GM23338 (cell line): ENCODE data around the gene EDA2R. TPM values are rescaled to one million over a fixed set of nuclear protein-coding genes. Genes with fewer than 3 reads are reported as not detected.

Source experiments
- ATAC-seq: fragments of 200-7000 bp; cut with Tn5 transposase; 3 replicates; pipeline ENCODE4 v1.9.1; 2020
- DNase-seq: peaks from one replicate; pipeline ENCODE4 v3.0.0-alpha.2; 2015; ENCODE audit warnings: low spot score
- H2AFZ ChIP-seq: fragments of 200-600 bp; sonication (generic); 2 replicates; pipeline ENCODE4 v1.8.0; 2016; ENCODE audit warnings: antibody characterized with exemption, mild to moderate bottlenecking, moderate library complexity
- H3F3A ChIP-seq: fragments of 200-600 bp; sonication (generic); replicated peaks from 2 replicates; pipeline ENCODE4 v1.8.0; 2017; ENCODE audit warnings: antibody characterized with exemption, mixed run types, low read depth
- H3K27ac ChIP-seq: fragments of 200-600 bp; sonication (generic); 2 replicates; pipeline ENCODE4 v1.6.1; 2016; ENCODE audit warnings: low read depth
- H3K27me3 ChIP-seq: fragments of 200-600 bp; sonication (generic); 2 replicates; pipeline ENCODE4 v1.8.0; 2016; ENCODE audit warnings: mild to moderate bottlenecking, mixed run types, moderate library complexity; ENCODE audit not compliant: insufficient read depth
- H3K36me3 ChIP-seq: fragments of 200-600 bp; sonication (generic); 2 replicates; pipeline ENCODE4 v1.8.0; 2016; ENCODE audit warnings: mild to moderate bottlenecking; ENCODE audit not compliant: insufficient read depth
- H3K4me1 ChIP-seq: fragments of 200-600 bp; sonication (generic); 2 replicates; pipeline ENCODE4 v1.8.0; 2016; ENCODE audit warnings: mild to moderate bottlenecking, moderate library complexity; ENCODE audit not compliant: insufficient read depth
- H3K4me2 ChIP-seq: fragments of 200-600 bp; sonication (generic); 2 replicates; pipeline ENCODE4 v1.7.1; 2017; ENCODE audit warnings: mixed run types
- H3K4me3 ChIP-seq: fragments of 200-600 bp; sonication (generic); 2 replicates; pipeline ENCODE4 v1.6.1; 2016; ENCODE audit warnings: mixed run types
- H3K79me2 ChIP-seq: fragments of 200-600 bp; sonication (generic); replicated peaks from 2 replicates; pipeline ENCODE4 v1.8.0; 2017; ENCODE audit warnings: mild to moderate bottlenecking; ENCODE audit not compliant: insufficient read depth
- H3K9me2 ChIP-seq: fragments of 200-600 bp; sonication (generic); 2 replicates; pipeline ENCODE4 v1.8.0; 2017; ENCODE audit not compliant: insufficient read depth
- H4K20me1 ChIP-seq: fragments of 200-600 bp; sonication (generic); replicated peaks from 2 replicates; pipeline ENCODE4 v1.8.0; 2017; ENCODE audit warnings: mild to moderate bottlenecking; ENCODE audit not compliant: insufficient read depth
- H3K27ac Mint-ChIP-seq: 2 replicates; pipeline ENCODE4 v1.8.0; 2020; ENCODE audit warnings: inconsistent platforms, mild to moderate bottlenecking, moderate library complexity, mixed read lengths
- H3K27me3 Mint-ChIP-seq: 3 replicates; pipeline ENCODE4 v1.8.0; 2022; ENCODE audit warnings: low read depth, mild to moderate bottlenecking, moderate library complexity, mixed read lengths, inconsistent platforms; ENCODE audit not compliant: insufficient read depth, poor library complexity
- H3K36me3 Mint-ChIP-seq: 3 replicates; pipeline ENCODE4 v1.8.0; 2021; ENCODE audit warnings: low read depth, mild to moderate bottlenecking, inconsistent platforms, moderate library complexity, mixed read lengths
- H3K4me1 Mint-ChIP-seq: 3 replicates; pipeline ENCODE4 v1.8.0; 2020; ENCODE audit warnings: mild to moderate bottlenecking, inconsistent platforms, mixed read lengths
- H3K4me3 Mint-ChIP-seq: 3 replicates; pipeline ENCODE4 v1.8.0; 2021; ENCODE audit warnings: moderate library complexity, mild to moderate bottlenecking, inconsistent platforms, mixed read lengths
- H3K9me3 Mint-ChIP-seq: 3 replicates; pipeline ENCODE4 v1.8.0; 2020; ENCODE audit warnings: moderate library complexity, mild to moderate bottlenecking, inconsistent platforms, mixed read lengths
- CREB1 ChIP-seq: fragments of 250-450 bp; sonication (Bioruptor Pico); IDR thresholded peaks from 2 replicates; pipeline ENCODE4 v1.5.0; 2020; ENCODE audit warnings: low read depth, mild to moderate bottlenecking, moderate library complexity
- CTCF ChIP-seq, 2 experiments: fragments of 200-600 bp in 1 of 2; sonication (generic) in 1 of 2; conservative IDR thresholded peaks; 2 replicates each; pipeline versions ENCODE4 v1.5.1 to v1.6.1; 2016 to 2017; ENCODE audit warnings: antibody characterized with exemption in 2 of 2, low read depth in 2 of 2, mild to moderate bottlenecking in 2 of 2, moderate library complexity in 1 of 2
- EZH2 ChIP-seq: fragments of 200-600 bp; sonication (generic); IDR thresholded peaks from one replicate; pipeline ENCODE4 v1.8.0; 2017; ENCODE audit warnings: antibody characterized with exemption, mild to moderate bottlenecking, low read depth; ENCODE audit not compliant: unreplicated experiment
- EZH2phosphoT487 ChIP-seq: fragments of 200-600 bp; sonication (generic); IDR thresholded peaks from one replicate; pipeline ENCODE4 v1.8.1; 2018; ENCODE audit warnings: antibody characterized with exemption; ENCODE audit not compliant: unreplicated experiment
- JUNB ChIP-seq: IDR thresholded peaks from one replicate; pipeline ENCODE4 v1.6.1; 2016; ENCODE audit warnings: antibody characterized with exemption; ENCODE audit not compliant: unreplicated experiment
- NANOG ChIP-seq: IDR thresholded peaks from 2 replicates; pipeline ENCODE4 v1.6.1; 2016; ENCODE audit warnings: antibody characterized with exemption, borderline replicate concordance
- POLR2AphosphoS5 ChIP-seq: IDR thresholded peaks from 2 replicates; pipeline ENCODE4 v1.6.1; 2016; ENCODE audit warnings: antibody characterized with exemption, low read depth
- REST ChIP-seq: IDR thresholded peaks from one replicate; pipeline ENCODE4 v1.6.1; 2018; ENCODE audit warnings: antibody characterized with exemption; ENCODE audit not compliant: unreplicated experiment
- STAT1 ChIP-seq: IDR thresholded peaks from one replicate; pipeline ENCODE4 v1.6.1; 2016; ENCODE audit warnings: antibody characterized with exemption; ENCODE audit not compliant: unreplicated experiment
- ZNF114 ChIP-seq: fragments of 250-450 bp; sonication (Bioruptor Pico); IDR thresholded peaks from 2 replicates; pipeline ENCODE4 v1.5.0; 2020; ENCODE audit warnings: mild to moderate bottlenecking, moderate library complexity
- ZNF331 ChIP-seq: fragments of 250-450 bp; sonication (Bioruptor Pico); IDR thresholded peaks from 2 replicates; pipeline ENCODE4 v1.5.0; 2020; ENCODE audit warnings: low read depth, mild to moderate bottlenecking, moderate library complexity
- polyA plus RNA-seq: library from polyadenylated mRNA; unstranded; fragments of >200 nt; fragmentation: Nextera tagmentation; extraction: Ambion mirVana; gene quantifications from 2 replicates; pipeline ENCODE4 v1.2.1, GENCODE V29; 2016
- total RNA-seq: library from RNA; depleted of rRNA; stranded (reverse); fragments of >200 nt; shearing (Covaris generic); gene quantifications from 2 replicates; pipeline ENCODE4 v1.2.3, GENCODE V29; 2014

The EDA2R gene
- total and polyA plus RNA-seq, 2 experiments from 2014 or later = 6.0 to 9.6 TPM

GRCh38 chrX:66625525-66625924, 13.4 kb downstream of the EDA2R start:
- ATAC-seq (no peak), DNase-seq (no peak)
- no peaks in the 10 kb centered on the region; the same call in 1 of the 2 replicates for H4K20me1 ChIP-seq
- H3K4me1 Mint-ChIP-seq = peaks cover 5% of the 10 kb centered on the region
- no peaks in the 10 kb centered on the region for H3K9me2 ChIP-seq
- TF ChIP-seq CREB1 (CRISPR knock-in tag) = no peak
- no peak for TF ChIP-seq CTCF (conservative IDR thresholded peaks at IDR 0.05; ENCODE audit: low read depth in 2 of 2)
- no peak for TF ChIP-seq EZH2phosphoT487
- TF ChIP-seq EZH2 = no peak
- no peak for TF ChIP-seq POLR2AphosphoS5
- no peak for TF ChIP-seq ZNF114 (CRISPR knock-in tag)
- H3K27me3 ChIP-seq = no peaks in the 10 kb centered on the region
- peaks cover 71% of the 10 kb centered on the region for H3K79me2 ChIP-seq
- peaks cover 2% of the 10 kb centered on the region for H3K27me3 Mint-ChIP-seq
- peaks cover 6% of the 10 kb centered on the region; the same call in 1 of the 3 replicates for H3K36me3 Mint-ChIP-seq
- no peak overlapping the region for H3K4me3 ChIP-seq
- H3K27ac ChIP-seq = no peak overlapping the region
- no peak overlapping the region for H2AFZ ChIP-seq
- no peak overlapping the region for H3K4me3 Mint-ChIP-seq
- no peak overlapping the region for H3K27ac Mint-ChIP-seq
- H3K4me1 ChIP-seq = 0 out of 2 replicates have a peak, but pooled peaks cover 5% of the 10 kb centered on the region
- H3K4me2 ChIP-seq = no peak overlapping the region
- no peaks in the 10 kb centered on the region for H3F3A ChIP-seq
- no peaks in the 10 kb centered on the region for H3K36me3 ChIP-seq
- no peaks in the 10 kb centered on the region; the same call in 2 of the 3 replicates for H3K9me3 Mint-ChIP-seq

- H4K20me1 ChIP-seq = no peaks in the 10 kb centered on the region; the same call in 1 of the 2 replicates
- H2AFZ ChIP-seq = no peak overlapping the region
- no peak overlapping the region for H3K4me3 ChIP-seq
- Mint-ChIP-seq H3K27ac (no peak overlapping the region), H3K4me3 (no peak overlapping the region), H3K4me1 (peaks cover 5% of the 10 kb centered on the region), H3K9me3 (no peaks in the 10 kb centered on the region; the same call in 2 of the 3 replicates), H3K27me3 (peaks cover 2% of the 10 kb centered on the region), H3K36me3 (peaks cover 6% of the 10 kb centered on the region; the same call in 1 of the 3 replicates)
- DNase-seq = no peak
- no peak overlapping the region for H3K4me2 ChIP-seq
- H3K27ac ChIP-seq = no peak overlapping the region
- H3K4me1 ChIP-seq = 0 out of 2 replicates have a peak, but pooled peaks cover 2% of the 10 kb centered on the region
- no peak for ATAC-seq
- no peaks in the 10 kb centered on the region for H3K9me2 ChIP-seq
- H3K79me2 ChIP-seq = peaks cover 44% of the 10 kb centered on the region
- H3K36me3 ChIP-seq = no peaks in the 10 kb centered on the region
- H3F3A ChIP-seq = no peaks in the 10 kb centered on the region
- no peaks in the 10 kb centered on the region for H3K27me3 ChIP-seq
- TF ChIP-seq CREB1 (CRISPR knock-in tag) = no peak
- TF ChIP-seq EZH2 = no peak
- no peak for TF ChIP-seq STAT1
- no peak for TF ChIP-seq NANOG
- TF ChIP-seq ZNF114 (CRISPR knock-in tag) = no peak
- no peak for TF ChIP-seq JUNB
- no peak for TF ChIP-seq EZH2phosphoT487
- no peak for TF ChIP-seq REST
- TF ChIP-seq POLR2AphosphoS5 = no peak
- TF ChIP-seq CTCF (conservative IDR thresholded peaks at IDR 0.05; ENCODE audit: low read depth in 2 of 2) = no peak
- TF ChIP-seq ZNF331 (CRISPR knock-in tag) = no peak
These were observed 16.7 kb downstream of the EDA2R start for GRCh38 chrX:66622209-66622608.
